GM10266 (cell line): Measurements from ENCODE around the gene EVC2.

Experiments used
- DNase-seq: peaks from one replicate; pipeline ENCODE4 v3.0.0; 2012; ENCODE audit errors: extremely low spot score
- CTCF ChIP-seq: IDR thresholded peaks from 2 replicates; pipeline ENCODE4 v1.5.1; 2012; ENCODE audit warnings: mild to moderate bottlenecking, low read depth; ENCODE audit not compliant: control insufficient read depth, insufficient read depth; ENCODE audit errors: missing control alignments

The EVC2 gene

GRCh38 chr4:5568931-5569330 lies 139.4 kb downstream of the EVC2 start:
- DNase-seq = no peak
- TF ChIP-seq CTCF = no peak

DNA sequence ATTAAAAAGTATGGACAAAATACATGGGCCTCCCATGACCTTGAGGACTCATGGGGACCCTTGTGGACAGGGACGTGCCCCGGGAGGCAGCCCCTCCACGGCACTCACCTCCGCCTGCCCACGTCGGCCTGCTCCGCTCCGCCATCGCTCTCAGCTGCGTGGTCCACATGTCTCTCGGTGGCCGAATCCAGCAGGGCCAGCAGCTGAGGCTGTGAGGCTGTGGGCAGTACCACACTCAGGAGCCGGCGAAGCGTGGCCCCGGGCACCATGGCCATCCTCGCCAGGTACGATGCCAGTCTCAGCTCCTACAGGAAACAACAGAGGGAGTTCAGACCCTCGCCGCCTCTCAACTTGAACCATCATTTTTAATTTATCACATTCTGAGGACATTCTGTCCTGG lies 140.0 kb downstream of the EVC2 start:
- no peak for TF ChIP-seq CTCF

DNA sequence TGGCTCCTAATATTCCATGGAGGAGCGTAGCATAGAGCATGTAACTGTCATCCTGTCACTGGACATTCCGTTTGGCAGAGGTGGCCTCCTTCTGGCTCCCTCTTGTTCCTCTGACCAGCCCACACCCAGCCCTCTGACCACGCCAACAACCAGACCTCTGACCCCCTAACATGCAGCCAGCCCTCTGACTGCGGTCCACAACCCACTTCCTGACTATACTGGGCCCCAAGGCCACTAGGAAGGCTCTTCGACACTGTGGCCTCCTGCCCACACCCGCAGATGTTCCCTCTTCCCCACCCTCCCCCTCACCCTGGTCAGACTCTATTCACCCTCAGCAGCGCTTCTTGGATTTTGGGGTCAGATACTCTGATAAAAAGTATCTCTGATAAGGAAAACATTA lies 141.4 kb downstream of the EVC2 start:
- DNase-seq = no peak
- TF ChIP-seq CTCF = no peak

More for the DNA sequence above, 140.0 kb downstream of the EVC2 start:
- DNase-seq = no peak

- TF ChIP-seq CTCF = no peak
- no peak for DNase-seq
Observed at GRCh38 chr4:5566526-5566925, 141.8 kb downstream of the EVC2 start.

DNA sequence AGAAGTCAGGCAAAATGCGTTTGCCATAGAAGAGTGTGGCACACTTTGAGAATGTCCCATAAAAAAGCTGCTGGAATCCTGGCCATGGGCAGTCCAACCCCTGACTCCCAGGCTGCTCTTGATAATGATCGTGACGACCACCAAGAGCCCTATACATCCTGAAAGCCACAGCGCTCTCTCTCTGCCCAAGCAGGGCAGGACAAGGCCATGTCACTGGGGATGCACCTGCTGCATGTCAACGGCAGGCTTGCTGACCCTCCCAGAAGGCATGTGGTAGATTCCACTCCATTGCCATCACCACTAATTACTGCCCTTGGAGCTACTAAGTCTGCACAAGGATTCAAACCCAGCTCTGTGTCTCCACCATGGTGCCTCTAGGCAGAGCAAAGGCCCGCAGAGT lies 144.5 kb downstream of the EVC2 start:
- TF ChIP-seq CTCF = no peak
- no peak for DNase-seq

- DNase-seq = no peak
- no peak for TF ChIP-seq CTCF
Observed at GRCh38 chr4:5562476-5562875, 145.9 kb downstream of the EVC2 start.

DNA sequence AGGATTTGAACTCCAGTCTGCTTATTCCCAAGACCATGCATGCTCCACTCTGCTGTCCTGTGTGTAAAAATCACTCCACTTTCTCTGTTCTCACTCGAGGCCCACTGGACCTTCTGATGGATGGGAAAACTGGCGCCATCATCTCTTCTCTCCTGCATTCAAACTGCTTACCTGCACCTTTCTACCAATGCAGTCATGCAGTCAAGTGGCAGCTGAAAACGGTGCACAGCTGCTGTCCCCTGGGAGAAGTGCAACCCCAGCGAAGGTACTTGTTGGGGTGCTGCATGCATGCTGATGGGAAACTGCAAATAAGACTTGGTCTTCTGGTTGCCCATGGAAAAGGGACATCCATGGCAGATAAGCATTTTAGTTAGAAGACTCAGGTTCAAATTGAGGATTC lies 147.1 kb downstream of the EVC2 start:
- TF ChIP-seq CTCF = no peak
- no peak for DNase-seq
